DOHH2 (cell line): Measurements from ENCODE around the gene FAM81B.

Source experiments
- EZH2phosphoT487 ChIP-seq: fragments of 200-600 bp; sonication (generic); IDR thresholded peaks from 2 replicates; pipeline ENCODE4 v1.6.1; 2017; ENCODE audit warnings: borderline replicate concordance, mild to moderate bottlenecking, antibody characterized with exemption, low read length, moderate library complexity, mixed read lengths
- TF ChIP-seq, protein P1 (sequence below): fragments of 200-600 bp; sonication (generic); IDR thresholded peaks from one replicate; pipeline ENCODE4 v1.5.1; 2014; ENCODE audit warnings: antibody characterized with exemption, mild to moderate bottlenecking, low read depth, low read length; ENCODE audit not compliant: poor library complexity, severe bottlenecking

- TF ChIP-seq EZH2phosphoT487, result no peak
- TF ChIP-seq, protein P1, sequence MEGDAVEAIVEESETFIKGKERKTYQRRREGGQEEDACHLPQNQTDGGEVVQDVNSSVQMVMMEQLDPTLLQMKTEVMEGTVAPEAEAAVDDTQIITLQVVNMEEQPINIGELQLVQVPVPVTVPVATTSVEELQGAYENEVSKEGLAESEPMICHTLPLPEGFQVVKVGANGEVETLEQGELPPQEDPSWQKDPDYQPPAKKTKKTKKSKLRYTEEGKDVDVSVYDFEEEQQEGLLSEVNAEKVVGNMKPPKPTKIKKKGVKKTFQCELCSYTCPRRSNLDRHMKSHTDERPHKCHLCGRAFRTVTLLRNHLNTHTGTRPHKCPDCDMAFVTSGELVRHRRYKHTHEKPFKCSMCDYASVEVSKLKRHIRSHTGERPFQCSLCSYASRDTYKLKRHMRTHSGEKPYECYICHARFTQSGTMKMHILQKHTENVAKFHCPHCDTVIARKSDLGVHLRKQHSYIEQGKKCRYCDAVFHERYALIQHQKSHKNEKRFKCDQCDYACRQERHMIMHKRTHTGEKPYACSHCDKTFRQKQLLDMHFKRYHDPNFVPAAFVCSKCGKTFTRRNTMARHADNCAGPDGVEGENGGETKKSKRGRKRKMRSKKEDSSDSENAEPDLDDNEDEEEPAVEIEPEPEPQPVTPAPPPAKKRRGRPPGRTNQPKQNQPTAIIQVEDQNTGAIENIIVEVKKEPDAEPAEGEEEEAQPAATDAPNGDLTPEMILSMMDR, result no peak
These were observed 96.7 kb downstream of the FAM81B start for GRCh38 chr5:95487880-95488279.
